DOHH2 (cell line): ENCODE data around the gene SIRPG.

ENCODE experiments used
- CTCF ChIP-seq: fragments of 200-600 bp; sonication (generic); IDR thresholded peaks from one replicate; pipeline ENCODE4 v1.5.1; 2014; ENCODE audit warnings: antibody characterized with exemption, mild to moderate bottlenecking, low read depth, low read length; ENCODE audit not compliant: poor library complexity, severe bottlenecking
- EZH2phosphoT487 ChIP-seq: fragments of 200-600 bp; sonication (generic); IDR thresholded peaks from 2 replicates; pipeline ENCODE4 v1.6.1; 2017; ENCODE audit warnings: borderline replicate concordance, mild to moderate bottlenecking, antibody characterized with exemption, low read length, moderate library complexity, mixed read lengths

GRCh38 chr20:1663917-1664316 lies 6.3 kb upstream of the SIRPG start:
- no peak for TF ChIP-seq CTCF
- TF ChIP-seq EZH2phosphoT487: no peak
